GM12874 (cell line): ENCODE data around the gene GHRHR.
A peak's percentile ranks its signal among the peaks of the same experiment; 100 is the strongest.

Source experiments
- TF ChIP-seq, protein P1 (sequence below): IDR thresholded peaks from 2 replicates; pipeline ENCODE4 v1.5.1; 2011; ENCODE audit warnings: low read depth, mild to moderate bottlenecking, control low read depth, low read length, moderate library complexity; ENCODE audit not compliant: insufficient read depth

GHRHR gene

DNA sequence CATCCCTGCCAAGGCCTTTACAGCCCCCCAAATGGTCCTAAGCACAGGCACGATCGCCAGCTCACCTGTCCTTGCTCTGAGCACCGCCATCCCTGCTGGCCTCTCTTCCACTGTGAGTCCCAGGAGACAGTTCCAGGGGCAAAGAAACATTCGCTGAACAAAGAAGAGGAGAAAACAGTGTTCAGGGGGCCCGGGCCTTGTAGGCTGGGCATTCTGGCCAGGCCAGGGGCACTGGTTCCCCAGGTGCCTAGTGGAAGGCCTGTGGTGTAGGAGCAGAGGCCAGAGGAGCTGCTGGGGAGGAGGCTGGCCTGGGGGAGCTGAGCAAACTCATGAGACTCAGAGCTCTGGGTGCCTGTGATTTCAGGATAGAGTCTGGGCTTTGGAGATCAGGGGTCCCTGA, 29.5 kb upstream of the GHRHR start:
- TF ChIP-seq, protein P1, sequence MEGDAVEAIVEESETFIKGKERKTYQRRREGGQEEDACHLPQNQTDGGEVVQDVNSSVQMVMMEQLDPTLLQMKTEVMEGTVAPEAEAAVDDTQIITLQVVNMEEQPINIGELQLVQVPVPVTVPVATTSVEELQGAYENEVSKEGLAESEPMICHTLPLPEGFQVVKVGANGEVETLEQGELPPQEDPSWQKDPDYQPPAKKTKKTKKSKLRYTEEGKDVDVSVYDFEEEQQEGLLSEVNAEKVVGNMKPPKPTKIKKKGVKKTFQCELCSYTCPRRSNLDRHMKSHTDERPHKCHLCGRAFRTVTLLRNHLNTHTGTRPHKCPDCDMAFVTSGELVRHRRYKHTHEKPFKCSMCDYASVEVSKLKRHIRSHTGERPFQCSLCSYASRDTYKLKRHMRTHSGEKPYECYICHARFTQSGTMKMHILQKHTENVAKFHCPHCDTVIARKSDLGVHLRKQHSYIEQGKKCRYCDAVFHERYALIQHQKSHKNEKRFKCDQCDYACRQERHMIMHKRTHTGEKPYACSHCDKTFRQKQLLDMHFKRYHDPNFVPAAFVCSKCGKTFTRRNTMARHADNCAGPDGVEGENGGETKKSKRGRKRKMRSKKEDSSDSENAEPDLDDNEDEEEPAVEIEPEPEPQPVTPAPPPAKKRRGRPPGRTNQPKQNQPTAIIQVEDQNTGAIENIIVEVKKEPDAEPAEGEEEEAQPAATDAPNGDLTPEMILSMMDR, result no peak

DNA sequence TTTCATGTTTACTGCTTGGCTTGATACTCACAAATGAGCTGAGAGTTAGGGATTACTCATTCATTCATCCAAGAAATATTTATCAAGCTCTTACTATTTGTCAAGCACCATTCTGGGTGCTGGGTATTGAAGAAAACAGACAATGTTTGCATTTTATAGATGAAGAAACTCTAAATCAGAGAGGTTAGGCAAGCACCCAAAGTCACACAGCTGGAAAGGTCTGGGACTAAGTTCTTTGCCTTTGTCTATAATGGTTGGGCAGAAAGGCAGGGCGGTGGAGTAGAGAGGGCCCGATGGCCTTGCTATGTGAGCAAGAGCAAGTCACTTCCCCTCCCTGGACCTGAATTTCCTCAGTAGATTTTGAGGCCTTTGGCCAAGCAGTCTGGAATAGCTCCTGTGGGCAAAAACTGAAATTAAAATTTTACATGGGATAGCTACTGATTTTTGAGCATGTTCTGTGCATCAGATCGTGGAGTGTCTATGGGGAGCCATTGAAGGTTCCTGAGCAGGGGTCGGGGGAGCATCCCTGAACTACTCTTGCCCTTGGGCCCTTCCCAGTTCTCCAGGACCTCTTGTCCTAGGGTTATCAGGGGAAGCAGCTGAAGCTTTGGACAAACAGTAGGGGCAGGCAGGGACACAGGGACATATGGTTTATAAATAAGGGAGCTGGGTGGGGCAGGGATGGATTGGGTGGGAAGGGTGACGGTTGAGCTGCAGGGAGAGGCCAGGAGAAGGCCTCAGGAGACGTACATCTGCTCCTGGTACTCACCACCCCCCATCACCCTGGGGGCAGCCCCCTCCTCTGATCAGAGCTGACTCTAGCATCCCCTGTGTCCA, 28.8 kb upstream of the GHRHR start:
- TF ChIP-seq, protein P1, result no peak

DNA sequence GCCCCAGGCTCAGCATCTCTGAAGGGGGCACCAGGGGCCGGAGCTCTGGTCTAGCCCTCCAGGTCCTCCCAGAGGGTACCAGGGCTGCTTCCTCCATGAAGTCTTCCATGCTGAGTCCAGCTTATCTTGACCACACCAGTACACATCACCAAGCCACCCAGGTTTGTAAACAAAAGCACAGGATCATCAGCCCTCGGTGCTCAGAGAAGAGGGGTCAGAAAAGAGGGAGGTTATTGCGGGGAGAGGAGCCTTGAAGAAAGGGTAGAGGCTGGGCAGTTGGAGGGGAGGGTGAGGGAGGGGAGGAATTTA, 28.2 kb upstream of the GHRHR start:
- TF ChIP-seq, protein P1, result no peak

DNA sequence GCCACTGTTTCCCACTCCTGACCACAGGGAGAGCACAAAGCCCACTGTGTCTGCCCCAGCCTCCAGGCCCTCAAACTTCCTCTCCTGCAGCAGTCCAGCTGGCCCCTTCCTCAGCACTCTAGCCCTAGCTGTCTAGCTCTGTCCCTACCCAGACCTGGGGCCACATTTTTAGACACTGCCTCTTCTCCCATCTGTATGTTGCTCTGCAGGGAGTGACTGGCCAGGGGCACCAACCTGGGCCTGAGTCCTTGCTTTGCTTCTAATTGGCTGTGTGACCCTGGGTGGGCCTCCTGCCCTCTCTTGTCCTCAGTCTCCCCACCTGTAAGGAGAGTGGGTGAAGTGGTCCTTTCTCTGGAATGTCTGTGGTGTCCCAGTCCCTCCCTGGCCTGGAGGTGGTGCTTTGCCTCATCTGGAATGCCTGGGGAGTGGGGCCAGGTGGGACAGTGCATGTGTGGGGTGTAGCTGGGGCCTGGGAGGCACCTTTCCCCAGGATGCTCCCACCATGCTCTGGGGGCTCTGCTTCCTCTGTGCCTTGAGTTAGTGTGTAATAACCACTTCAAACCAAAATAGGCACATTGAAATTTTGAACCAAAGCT, 27.0 kb upstream of the GHRHR start:
- TF ChIP-seq, protein P1, result no peak

- TF ChIP-seq, protein P1, result no peak
These were observed 26.3 kb upstream of the GHRHR start for GRCh38 chr7:30937416-30937815.

GRCh38 chr7:30938435-30939316, 25.1 kb upstream of the GHRHR start:
- TF ChIP-seq, protein P1, result peak; percentile 98
